Fibroblast of skin of left quadriceps (primary cell): ENCODE measurements around the gene C5orf34.
"Not testable (repeated sequence)": the region's sequence is repeated elsewhere in the genome, so short reads cannot be mapped to it uniquely, and the experiment has no call there.

Experiments used
- DNase-seq, 2 experiments: peaks; one replicate each; pipeline ENCODE4 v3.0.0-alpha.2; 2013; ENCODE audit warnings: low read depth in 2 of 2

Gene C5orf34

DNA sequence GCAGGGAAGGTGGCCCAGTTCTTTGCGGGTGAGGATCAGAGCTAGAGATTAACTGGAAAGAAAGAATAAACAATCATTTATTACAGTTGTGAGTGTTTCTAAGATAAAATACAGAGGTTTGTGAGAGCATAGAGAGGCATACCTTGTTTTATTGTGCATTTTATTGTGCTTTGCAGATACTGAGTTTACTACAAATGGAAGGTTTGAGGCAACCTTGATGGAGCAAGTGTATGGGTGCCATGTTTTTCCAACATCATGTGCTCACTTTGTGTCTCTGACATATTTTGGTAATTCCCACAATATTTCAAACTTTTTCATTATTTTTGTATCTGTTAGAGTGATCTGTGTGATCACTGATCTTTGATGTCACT lies 715 bp upstream of the C5orf34 start:
- no peak for DNase-seq

DNA sequence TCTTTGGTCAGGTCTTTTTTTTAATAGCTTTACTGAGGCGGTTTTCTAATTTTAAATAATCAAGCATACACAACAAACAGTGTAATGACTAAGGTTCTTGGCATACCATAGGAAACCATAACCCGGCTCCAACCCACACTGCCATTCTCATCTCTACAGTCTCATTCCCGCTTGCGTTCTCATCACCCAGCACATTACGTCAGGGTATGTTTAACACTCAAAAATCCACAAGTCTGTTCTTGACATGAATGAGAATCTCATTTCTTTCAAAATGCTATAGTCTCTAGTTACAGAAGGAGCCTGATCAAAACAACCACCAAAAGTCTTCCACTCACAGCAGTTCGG lies 505 bp downstream of the C5orf34 start:
- peak; percentile 14 to 22 for DNase-seq

DNA sequence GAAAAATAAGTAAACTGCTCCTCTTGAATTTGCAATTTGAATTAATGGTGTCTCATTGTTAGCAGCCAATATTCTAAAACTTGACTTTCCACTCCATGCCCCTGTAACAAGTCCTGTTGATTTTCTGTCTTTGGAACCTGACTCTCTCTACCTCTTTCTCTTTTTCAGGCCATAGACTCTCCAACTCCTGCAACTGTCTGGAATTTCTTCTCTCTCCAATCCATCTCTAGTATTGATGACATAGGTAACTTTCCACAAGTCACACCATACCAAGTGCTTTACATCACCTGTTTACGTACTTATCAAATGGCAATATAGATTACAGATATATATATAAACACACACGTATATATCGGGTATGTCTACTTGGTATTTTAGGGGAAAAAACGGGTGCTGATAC lies 923 bp downstream of the C5orf34 start:
- no peak for DNase-seq

DNA sequence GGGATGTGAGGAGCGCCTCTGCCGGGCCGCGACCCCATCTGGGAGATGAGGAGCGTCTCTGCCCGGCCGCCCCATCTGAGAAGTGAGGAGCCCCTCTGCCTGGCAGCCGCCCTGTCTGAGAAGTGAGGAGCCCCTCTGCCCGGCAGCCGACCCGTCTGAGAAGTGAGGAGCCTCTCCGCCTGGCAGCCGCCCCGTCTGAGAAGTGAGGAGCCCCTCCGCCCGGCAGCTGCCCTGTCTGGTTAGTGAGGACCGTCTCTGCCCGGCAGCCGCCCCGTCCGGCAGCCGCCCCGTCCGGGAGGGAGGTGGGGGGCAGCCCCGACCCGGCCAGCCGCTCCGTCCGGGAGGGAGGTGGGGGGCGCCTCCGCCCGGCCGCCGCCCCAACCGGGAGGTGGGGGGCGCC lies 3.9 kb downstream of the C5orf34 start:
- DNase-seq = not testable (repeated sequence)

DNA sequence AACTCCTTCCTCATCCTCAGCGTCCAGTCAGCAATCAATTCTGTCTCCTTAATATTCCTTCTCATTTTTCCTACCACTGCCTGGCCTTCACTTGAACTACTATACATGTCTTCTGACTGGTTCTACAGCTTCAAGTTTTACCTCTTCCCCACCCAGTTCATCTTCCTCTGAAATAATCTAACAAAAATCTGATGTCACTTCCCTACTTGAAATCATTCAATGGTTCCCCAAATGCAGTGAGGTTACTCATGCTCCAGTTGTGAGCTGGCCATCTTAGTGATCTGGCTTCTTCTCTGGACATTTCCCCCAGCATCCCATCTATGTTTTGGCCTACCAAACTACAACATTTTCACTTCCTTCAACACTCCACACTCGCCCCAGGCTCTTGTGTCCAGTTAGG lies 16.4 kb downstream of the C5orf34 start:
- no peak for DNase-seq

DNA sequence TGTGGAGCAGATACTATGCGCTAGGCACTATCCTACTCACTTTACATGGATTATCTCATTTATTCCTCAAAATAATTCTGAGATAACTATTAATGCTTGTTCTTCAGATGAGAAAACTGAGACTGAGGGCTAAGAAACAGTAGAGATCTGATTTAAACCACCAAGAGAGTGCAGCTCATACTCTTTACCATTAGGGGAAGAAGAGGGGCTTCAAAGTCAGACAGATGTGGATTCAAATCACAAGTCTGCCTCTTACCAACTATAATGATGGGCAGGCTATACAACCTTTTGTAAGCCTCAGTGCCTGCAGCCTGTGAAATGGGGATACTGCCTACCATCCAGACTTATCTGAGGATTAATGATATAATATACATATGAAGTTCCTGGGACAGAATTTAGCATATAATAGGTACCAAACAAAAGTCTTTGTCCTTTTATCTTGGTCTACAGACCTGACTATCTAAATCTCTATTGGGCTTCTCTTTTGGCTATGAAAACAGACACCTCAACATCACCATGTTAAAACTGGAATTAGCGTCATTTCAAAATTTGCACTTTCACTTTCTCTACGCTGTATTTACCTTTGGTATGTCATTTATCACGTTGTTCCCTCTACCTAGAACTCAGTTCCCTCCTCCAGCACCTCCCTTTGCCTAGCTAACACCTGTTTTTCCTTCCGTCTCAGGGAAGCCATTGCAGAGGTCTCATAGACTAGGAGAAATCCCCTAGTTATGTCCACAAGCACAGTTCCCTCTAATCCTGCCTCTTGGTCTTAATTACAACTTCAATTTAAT lies 17.4 kb downstream of the C5orf34 start:
- no peak for DNase-seq

DNA sequence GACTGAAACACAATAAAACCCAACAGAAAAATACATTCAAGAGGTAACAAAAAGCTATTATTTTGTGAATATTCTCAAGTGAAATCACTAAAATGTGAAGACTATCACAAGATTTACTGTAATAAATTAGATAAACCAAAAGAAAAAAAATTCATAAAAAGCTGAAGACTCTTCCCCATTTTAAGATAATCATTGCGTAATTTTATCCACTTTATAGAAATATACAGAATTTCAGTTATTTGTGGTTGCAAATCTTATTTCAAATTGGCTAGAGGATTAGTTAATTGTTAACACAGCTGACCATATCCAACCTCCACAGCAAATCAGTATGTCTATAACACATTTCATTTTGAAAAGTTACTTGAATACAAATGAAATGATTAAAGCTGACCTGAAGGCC lies 23.6 kb downstream of the C5orf34 start:
- DNase-seq = no peak

DNA sequence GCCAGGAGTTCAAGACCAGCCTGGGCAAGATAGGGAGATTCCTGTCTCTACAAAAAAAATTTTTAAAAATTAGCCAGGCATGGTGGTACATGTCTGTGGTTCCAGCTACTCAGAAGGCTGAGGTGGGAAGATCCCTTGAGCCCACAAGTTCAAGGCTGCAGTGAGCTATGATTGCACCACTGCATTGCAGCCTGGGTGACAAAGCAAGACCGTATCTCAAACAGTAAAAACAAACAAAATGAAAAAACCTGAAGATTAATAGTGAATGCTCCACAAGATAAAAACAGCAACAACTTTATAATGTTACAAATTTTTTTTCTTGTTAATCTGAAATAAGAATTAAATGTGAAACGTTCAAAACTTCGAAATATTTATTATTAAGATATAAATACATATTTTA lies 28.6 kb downstream of the C5orf34 start:
- DNase-seq = no peak

DNA sequence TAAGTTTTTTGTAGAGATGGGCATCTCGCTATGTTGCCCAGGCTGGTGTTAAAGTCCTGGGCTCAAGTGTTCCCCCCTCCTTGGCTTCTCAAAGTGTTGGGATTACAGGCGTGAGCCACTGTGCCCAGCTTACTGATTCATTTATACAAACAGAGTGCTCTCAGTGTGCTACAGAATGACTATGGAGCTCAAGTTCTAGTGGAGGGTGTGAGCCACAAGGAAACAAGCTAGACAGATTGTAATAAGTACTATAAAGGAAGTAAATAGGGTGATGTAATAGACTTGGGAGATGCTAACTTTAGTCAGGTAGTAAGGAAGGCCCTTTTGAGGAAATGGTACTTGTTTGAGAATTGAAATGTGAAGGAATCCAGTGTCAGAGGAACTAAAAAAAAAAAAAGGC lies 29.5 kb downstream of the C5orf34 start:
- DNase-seq = no peak

DNA sequence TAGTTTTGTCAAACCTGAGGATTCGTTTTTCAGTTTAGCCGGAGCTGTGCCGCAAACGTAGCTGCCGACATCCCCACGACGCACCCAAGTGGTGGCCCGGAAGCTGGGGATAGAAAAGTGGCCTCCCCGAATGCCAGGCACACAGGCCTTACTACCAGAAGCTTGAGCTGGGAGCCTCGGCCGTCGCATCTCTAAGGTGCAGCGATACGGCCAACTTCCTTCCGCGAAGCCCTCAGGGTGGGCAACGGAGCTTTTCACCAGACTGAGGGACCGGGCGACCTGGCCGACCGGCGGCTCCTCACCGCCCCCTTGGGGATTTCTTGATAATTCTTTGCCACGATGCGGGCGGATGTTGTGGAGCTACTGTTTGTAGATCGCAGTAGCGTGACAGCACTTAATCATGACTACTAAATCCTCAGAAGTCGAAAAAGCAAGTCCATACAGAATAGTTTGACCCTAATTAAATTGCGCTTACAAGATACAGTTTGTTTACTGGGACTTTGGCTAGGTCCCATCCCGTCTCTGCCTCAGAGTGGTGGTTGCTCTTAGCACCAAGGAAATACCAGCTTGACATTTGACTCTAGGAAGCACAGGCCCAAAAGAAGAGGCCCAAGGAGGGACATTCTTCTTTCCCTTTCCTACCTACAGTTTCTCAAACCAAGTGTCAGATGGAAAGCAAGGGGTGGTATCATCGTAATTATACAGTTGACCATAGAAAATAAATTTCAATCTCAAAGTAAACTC lies 30.7 kb downstream of the C5orf34 start:
- DNase-seq = peak; percentile 64 to 65

DNA sequence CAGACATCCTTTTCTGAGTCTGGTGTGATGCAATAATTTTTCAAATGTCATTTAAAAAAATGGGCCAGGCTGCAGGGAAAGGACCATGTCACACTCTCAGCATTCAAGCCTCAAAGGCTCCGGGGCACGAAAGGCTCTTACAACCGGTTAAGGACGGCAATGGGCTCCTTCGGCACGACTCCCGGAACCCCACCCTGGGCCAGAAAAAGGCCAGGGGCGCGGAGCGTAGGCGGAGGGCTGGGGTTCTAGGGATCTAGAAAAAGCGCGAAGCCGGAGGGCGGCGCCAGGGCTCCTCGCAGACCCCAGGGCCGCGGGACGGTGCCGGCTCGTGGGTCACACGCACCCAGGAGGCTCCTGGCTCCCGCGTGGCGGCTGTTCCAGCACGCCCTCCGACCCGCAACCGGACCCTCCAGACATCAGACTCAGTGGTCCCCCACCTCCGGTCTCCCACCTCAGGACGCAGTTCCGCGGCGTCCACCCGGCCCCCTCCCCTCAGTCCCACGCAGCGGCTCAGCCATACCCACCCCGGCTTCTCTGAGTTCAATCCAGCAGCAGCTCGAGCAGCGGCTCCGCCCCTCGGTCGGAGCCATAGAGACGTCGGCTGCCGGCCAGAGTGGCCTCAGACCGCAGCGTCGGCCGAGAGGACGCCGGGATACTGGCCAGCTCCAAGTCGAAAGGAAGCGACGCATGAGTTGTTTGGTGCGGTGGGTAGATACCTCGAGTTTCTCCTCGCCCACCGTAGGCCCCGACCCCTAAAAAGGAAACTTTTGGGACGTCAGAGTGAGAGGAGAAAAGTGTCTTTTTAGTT lies 31.4 kb downstream of the C5orf34 start, which contains the start of gene TMEM267:
TMEM267 (minus strand) TSS at position 568 of the 808 bp plus-strand sequence. CDS start 29,896 bp downstream, outside the sequence.
- peak; percentile 86 to 87 for DNase-seq

DNA sequence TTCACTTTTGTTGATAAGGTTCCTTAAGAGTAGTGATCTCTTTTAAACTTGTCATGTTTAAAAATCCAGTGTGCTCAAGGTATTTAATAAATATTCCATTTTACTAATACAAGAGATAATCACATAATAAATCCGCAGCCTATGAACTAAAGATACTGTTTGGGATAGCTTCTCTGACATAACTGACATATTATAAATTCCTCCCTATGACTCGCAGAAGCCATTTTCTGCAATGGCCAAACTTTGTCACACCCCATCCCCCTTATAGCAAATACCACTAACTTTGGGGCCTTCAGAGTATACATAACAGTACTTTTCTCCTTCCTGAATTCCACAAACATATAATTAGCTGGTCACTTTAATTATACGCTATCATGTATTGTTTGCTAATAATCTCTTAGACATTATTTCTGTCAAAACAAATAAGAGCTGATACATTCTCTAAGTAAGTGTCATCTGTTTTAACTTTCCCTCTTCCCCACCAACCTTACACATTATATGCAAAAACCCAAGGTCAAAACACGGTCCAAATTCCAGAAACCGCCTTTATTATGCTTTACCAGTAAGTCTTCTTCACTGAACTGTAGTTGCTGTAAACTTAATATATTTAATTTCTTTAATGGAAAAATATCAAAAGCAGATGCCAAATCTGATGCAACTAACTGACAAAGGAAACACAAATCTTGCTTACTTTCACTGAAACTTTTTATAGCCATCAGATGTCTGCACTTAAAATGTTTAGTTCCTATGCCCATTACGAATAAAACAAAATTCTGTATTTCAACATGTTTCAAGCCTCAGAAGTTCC lies 32.3 kb downstream of the C5orf34 start:
- peak; percentile 50 to 57 for DNase-seq

DNA sequence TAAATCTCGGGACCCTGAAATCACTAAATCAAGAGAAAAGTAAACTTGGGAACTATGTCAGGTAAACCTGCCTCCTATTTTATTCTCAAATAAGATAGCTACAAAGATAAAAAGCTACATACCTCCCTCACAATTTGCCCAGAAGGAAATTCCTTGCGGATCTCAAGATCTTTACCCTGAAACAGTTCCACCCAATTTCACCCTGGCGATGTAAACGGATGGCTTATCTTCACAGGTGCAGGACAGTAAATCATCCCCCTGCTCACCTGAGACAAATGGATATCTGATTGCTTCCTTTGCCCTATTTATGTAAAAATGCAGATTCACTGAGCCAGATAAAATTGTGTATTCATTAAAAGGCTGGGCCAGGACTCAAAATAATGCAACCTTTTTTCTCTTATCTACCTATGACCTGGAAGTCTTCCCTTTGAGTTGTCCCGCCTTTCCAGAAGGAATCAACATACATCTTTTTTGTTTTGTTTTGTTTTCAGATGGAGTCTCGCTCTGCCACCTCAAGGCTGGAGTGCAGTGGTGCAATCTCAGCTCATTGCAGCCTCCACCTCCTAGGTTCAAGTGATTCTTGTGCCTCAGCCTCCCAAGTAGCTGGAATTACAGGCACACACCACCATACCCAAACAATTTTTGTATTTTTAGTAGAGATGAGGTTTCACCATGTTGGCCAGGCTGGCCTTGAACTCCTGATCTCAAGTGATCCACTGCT lies 45.1 kb downstream of the C5orf34 start:
- no peak for DNase-seq

DNA sequence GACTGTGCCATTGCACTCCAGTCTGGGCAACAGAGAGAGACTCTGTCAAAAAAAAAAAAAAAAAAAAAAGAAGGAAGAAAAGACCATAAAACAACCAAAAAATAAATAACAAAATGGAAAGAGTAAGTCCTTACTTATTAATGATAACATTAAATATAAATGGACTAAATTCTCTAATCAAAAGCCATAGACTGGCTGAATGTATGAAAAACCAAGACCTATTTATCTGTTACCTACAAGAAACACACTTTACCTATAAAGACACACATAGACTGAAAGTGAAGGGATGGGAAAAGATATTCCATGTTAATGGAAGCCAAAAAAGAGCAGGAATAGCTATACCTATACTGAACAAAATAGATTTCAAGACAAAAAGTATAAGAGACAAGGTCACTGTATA lies 47.8 kb downstream of the C5orf34 start:
- no peak for DNase-seq

DNA sequence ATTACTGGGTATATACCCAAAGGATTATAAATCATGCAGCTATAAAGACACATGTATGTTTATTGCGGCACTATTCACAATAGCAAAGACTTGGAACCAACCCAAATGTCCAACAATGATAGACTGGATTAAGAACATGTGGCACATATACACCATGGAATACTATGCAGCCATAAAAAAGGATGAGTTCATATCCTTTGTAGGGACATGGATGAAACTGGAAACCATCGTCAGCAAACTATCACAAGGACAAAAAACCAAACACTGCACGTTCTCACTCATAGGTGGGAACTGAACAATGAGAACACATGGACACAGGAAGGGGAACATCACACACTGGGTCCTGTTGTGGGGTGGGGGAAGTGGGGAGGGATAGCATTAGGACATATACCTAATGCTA lies 49.5 kb downstream of the C5orf34 start:
- DNase-seq = not testable (repeated sequence)

DNA sequence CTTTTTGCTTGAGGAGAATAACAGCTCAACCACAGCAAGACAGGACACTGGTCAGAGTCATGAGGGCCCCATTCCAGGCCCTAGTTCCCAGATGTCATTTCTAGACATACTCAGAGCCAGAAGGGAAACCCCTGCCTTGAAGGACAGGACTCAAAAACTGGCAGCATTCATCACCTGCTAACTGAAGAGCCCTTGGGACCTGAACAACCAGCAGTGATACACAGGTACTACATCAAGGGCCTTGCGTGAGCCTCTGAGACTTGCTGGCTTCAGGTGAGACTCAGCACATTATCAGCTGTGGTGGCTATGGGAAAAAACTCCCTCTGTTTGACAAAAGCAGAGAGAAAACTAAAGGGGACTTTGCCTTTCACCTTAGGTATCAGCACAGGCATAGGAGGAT lies 53.9 kb downstream of the C5orf34 start:
- no peak for DNase-seq

DNA sequence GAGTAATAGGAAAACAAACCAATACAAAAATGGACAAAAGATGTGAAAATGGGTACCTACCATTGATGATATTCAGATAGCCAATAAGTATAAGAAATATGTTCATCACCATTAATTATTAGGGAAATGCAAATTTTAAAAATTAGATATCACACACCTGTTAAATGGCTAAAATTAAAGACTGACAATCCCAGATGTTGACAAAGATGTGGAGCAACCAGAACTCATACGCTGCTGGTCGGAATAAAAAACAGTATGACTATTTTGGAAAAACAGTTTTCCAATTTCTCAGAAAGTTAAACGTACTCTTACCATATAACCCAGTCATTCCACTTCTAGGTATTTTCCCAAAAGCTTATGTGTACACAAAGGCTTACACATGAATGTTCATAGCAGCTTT lies 58.4 kb downstream of the C5orf34 start:
- DNase-seq = no peak

DNA sequence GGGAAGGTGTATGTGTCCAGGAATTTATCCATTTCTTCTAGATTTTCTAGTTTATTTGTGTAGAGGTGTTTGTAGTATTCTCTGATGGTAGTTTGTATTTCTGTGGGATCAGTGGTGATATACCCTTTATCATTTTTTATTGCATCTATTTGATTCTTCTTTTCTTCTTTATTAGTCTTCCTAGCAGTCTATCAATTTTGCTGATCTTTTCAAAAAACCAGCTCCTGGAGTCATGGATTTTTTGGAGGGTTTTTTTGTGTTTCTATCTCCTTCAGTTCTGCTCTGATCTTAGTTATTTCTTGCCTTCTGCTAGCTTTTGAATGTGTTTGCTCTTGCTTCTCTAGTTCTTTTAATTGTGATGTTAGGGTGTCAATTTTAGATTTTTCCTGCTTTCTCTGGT lies 73.4 kb downstream of the C5orf34 start:
- not testable (repeated sequence) for DNase-seq

DNA sequence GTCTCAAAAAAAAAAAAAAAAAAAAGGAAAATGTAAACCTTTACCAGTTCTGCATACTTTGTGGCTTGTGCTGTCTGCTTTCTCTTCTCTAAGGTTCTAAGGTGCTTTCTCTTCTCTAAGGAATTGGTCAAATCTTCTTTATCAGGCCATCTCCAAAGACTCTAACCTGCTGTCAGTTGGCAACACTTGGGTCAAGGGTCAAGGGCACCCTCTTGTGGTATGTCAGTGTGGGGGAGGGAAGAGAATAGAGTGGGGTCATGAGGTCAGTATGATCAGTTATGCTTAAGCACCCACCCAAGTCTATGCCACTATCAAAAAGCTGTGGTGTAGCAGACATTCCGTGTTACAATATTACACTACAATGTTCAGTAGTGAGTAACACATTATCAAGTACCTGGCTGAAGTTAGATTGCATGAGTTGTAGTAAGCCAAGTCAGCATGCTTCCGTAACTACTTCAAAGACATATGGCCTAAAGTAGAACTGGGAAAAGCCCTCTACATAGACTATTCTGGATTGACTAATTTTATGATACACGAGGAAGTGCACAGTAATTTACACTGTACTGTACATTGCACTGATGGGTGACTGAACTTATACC lies 77.8 kb downstream of the C5orf34 start:
- no peak for DNase-seq
